B cell (primary cell): ENCODE measurements around the gene SOD3.

ENCODE experiments used
- CTCF ChIP-seq: fragments of 200-600 bp; IDR thresholded peaks from one replicate; pipeline ENCODE4 v1.8.0; 2022; ENCODE audit warnings: antibody characterized with exemption, mild to moderate bottlenecking
- EZH2 ChIP-seq: IDR thresholded peaks from 2 replicates; pipeline ENCODE4 v1.6.1; 2012; ENCODE audit warnings: borderline replicate concordance, low read depth, mild to moderate bottlenecking, moderate library complexity, low read length; ENCODE audit not compliant: insufficient read depth, poor library complexity, severe bottlenecking

- TF ChIP-seq CTCF (no peak), EZH2 (no peak)
Observed at GRCh38 chr4:24778464-24779225, 16.7 kb upstream of the SOD3 start.
